Left cardiac atrium (tissue), 4 donors: Measurements from ENCODE around the gene DRGX. TPM values are rescaled to one million over a fixed set of nuclear protein-coding genes. Genes with fewer than 3 reads are reported as not detected.

Experiments used
- ATAC-seq, 2 donors: fragments of 200-7000 bp; cut with Tn5 transposase; one replicate each; pipeline ENCODE4 v1.9.1; 2020; ENCODE audit warnings: mild to moderate bottlenecking in 2 of 2, moderate library complexity in 2 of 2
- DNase-seq: peaks from one replicate; pipeline ENCODE4 v3.0.0-alpha.2; 2020
- intact Hi-C, 2 donors: fragments of 100-400 bp; cut with DNase I; formaldehyde crosslinking; loops; one replicate each; pipeline versions ENCODE4 v1.14.1 to v1.15.1; 2022 to 2023
- long read RNA-seq: library from polyadenylated mRNA; unstranded; transcript quantifications from one replicate; pipeline ENCODE4 v2.0.0, GENCODE V29; 2021
- total RNA-seq, 2 donors: library from RNA; stranded (reverse); fragmentation: NEBNext Ultra II Directional; extraction: Animal tissue kit (Norgen Biotek cat#: 25700); gene quantifications; one replicate each; pipeline ENCODE4 v1.2.1, GENCODE V29; 2021
- donor health status: DM: no; HTN: yes; CAD: no.
- donor health status: DM: no; HTN: yes; CAD: no; lungs with severe emphysema.
- donor health status: DM: yes; HTN: yes; CAD: no.
- donor health status: Dilated cardiomyopathy.

The DRGX gene
- not detected for total RNA-seq
- long read RNA-seq: 0 reads

DNA sequence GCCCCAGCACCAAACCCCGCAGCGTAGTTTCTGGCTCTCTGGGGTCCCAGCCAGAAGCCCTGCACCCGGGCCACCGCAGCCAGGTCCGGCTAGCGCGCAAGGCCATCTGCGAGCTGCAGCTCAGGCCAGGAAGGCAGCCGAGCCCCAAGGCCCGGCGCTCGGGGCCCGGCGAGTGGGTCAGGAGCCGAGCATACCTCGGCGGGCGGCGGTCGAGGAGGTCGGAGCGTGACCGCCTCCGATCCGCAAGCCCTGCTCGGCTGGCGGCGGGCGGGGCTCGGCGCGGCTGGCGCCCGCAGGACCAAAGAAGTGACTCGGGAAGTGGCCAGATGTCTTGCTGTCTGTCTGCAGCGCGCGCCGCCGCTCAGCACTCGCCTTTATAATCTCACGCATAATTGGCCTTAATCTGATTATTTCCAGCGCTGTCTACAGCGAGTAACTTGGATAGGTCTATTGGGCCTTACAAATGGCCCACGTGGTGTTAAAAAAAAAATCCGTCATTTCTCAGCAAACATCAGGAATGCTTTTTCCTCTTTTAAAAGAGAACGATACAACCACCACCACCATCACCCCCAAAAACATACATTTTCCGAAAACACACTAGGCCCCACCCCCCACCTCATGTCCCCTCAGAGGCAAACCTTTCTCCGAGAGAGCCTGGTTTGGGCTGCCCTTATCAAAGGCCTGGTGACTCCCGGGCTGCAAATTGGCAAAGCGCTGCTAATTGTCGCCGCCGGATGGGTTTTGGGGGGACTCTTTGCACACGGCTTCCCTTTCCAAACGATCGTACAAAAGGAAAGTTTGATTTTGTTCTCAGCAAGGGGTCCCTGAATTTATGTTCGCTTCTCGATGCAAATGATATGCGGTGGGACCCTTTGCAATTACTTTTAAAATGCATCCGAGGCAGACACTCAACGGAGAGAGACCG lies at the start of gene DRGX:
DRGX (minus strand) TSS at position 349 of the 925 bp plus-strand sequence. CDS start 649 bp downstream, outside the sequence.
- intact Hi-C loops: no loop called here
- DNase-seq (no peak), ATAC-seq (no peak)

DNA sequence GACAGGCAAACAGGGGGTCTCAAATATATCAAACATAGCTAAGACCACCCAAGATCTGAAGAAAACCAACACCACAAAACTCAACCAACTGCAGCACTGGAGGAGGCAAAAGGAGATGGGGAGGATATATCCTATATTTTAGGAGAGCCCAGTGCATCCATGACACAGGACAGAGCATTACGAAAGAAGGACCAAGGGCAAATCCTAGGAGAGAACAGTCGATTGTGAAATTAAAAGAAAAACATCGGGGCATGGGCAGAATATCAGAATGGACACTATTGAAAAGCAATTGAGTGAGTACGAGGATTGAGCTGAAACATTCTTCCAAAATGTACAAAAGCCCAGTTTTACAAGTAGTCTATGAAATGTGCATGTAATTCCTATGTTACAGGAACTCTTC lies 48.5 kb upstream of the DRGX start:
- intact Hi-C loops: no loop called here
- ATAC-seq (no peak), DNase-seq (no peak)

DNA sequence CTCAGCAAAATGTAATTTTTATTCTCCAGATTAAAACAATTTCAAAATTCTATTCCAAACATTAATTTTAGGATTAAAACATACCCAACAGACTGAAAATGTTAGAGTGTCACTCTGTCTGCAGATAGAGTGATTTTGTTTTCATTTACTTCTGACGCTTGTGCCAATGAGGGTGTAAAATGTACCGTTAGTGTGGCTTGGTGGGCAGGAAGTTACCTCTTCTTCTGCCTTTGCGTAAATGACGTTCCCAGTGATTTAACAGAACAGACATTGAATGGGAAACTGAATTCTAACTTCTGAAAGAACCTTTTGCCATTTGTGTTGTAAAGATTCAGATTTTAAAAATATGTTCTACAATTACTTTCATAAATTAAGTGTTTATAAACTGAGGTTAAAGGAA lies 47.0 kb upstream of the DRGX start:
- DNase-seq: no peak
- intact Hi-C loops: no loop called here

DNA sequence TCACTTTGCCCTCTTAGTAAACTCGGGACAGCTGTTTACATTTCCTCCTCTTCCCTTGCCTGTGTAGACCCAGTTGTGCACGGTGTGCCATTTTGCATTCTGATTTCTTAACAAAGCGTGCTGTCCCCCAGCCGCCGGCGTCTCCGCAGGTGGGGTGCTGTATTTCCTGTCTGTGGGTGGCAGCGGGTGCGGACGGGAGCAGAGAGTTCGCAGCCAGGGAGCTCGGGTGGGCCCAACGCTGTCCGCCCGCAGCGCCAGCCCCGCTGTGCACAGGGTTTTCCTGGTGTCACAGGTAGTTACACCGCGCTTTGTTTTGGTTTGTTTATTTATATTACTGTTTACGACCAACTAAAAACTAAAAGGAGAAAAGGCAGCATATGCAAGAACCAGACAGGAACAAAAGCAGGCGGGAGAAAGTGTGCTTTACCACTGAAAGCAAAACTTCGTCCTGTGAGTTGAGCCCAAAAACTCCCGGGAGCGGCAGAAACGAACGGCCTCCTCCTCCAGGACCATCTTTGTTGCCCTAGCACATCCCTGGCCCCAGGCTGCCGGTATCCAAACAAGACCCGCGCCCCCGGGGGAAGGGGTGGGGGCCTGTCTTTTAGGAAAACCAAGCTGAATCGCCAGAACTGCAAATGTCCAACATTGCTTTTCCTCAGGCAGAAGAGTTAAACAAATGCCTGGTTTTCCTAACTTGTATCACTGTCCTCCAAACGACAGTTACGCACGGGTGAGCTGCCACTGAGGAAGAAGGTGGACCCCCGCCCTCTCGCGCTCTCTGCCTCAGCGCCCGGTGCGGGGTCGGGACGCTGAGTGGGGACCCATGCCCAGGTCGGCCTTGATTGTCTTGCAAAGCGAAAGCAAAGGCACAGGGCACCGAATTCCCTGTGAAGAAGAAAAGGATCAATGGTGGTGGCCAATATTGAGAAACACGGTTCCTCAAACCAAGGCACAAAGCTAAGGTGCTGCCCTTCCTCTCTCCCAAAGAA lies 45.9 kb upstream of the DRGX start:
- intact Hi-C loops: no loop called here
- DNase-seq (no peak), ATAC-seq (no peak)

More for the DNA sequence above, 47.0 kb upstream of the DRGX start:
- ATAC-seq: no peak

DNA sequence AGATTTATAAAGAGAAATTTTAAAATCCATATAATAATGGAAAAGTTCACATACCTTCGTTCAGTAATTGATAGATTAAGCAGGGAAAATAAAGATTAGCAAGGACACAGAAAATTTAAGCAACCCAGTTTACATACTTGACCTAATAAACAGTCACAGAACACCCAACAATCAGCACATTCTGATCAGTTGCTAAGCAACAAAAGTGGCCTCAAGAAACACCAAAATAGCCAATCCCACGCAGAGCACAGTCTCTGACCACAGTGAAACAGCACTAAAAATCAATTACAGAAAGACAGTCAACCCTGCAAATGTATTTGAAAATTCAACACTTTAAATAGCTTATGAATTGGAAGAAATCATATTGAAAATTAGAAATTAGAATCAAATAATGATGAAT lies 39.3 kb upstream of the DRGX start:
- DNase-seq (no peak), ATAC-seq (no peak)
- intact Hi-C loops: no loop called here

DNA sequence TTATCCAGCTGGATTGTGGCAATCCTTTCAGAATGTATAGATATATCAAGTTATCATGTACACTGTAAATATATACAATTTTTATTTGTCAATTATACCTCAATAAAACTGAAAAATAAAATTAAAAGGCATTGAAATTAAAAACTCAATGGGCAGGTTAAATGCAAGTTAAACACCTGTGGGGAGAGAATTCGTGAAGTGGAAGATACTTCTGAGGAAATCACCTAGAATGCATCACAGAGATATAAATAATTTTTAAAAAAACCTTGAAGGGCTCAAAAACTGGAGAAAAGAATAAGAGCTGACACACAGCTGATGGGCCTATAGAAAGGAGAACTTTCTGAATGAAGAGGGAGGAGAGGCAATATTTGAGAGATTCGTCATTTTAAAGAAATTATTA lies 37.2 kb upstream of the DRGX start:
- ATAC-seq (no peak), DNase-seq (no peak)
- intact Hi-C loops: no loop called here

DNA sequence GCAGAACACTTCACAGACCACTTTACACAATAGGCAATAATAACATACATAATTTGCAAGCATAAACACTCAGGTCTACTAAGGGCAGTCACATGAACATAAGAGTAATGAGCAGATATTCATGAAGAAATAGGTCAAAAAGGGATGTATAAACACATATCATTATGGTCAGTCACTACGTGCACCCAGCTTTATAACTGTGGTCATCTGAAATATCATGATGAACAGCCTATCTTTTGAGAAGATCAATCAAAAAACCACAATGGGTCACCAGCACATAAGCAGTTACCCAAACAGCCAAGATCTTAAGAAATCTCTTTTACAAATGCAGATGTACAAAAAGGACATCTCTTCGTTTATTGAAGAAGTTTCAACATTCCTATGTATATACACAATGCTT lies 35.5 kb upstream of the DRGX start:
- intact Hi-C loops: no loop called here
- DNase-seq (no peak), ATAC-seq (no peak)

DNA sequence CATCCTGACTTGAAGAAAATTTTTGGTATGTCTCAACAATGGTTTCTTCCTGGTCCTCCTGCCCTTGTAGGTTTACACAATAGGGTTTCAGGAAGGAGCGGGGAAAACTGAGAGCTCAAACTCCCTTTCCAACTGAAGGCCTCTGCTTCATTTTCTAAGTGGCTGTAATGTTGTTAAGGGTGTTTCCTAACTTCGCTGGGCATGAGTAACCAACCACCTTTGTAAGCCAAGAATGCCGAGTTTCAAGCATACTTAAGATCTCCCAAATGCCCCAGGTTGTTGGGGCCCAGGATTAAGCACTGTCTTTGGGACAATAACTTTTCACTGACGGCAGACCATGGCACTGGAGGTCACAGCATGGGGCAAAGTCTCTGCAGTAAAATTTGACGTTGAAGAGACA lies 33.6 kb upstream of the DRGX start:
- no peak for ATAC-seq
- DNase-seq: no peak

DNA sequence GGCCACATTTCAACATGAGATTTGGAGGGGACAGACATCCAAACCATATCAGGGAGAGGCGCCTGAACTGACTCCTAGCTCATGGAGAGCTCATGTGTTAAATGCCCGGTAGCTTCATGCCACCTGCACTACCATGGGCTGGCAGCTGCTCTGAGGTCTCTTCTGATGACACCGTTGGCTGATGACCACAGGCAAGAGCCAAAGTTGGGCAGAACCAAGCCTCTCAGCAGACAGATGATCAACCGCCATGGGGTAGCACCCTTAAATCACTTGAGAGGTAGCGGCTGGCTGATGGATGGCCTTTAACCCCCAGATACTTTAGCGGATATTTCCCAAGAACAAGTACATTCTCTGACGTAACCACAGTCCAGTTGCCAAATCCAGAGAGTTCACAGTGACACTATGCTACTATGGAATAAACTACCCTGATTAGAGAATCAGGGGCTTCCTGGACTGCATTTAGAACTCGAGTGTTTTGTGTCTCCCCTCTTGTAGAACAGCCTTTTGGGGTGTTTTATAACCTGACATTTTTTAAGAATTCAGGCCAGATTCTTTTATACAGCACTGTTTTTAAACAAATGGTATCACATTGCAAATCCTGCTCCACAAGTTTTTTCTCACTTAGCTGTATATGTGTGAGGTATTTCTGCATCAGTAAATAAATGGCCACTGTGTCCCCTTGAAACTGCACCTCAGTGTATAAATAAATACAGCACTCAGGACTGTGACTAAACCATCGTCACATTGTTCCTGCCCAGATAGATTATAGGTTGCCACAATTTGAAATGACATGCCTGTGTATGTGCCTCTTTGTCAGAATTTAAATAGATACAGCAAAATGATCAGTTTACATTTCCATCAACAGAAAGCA lies 30.8 kb upstream of the DRGX start:
- DNase-seq (no peak), ATAC-seq (no peak)
- intact Hi-C loops: no loop called here

More for the DNA sequence above, 33.6 kb upstream of the DRGX start:
- intact Hi-C loops: no loop called here

DNA sequence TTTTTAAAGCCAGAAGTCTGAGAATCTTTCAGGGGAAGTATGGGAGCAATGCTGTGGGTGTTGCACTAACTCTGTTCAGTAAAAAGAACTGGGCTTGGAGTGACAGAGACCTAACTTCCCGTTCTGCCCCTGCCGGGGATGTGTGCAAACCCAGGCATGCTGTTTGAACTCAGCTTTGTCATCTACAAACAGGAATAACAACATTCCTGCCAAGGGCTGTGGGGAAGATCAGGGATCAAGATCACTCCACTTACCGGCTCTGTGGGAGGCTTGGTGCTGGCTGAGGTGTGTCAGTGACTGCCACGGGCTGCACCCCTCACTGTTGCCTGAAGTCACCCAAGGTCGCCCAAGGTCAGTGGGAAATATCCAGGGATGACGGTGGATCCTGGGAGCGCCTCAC lies 23.1 kb upstream of the DRGX start:
- no peak for DNase-seq
- ATAC-seq: no peak
- intact Hi-C loops: no loop called here

DNA sequence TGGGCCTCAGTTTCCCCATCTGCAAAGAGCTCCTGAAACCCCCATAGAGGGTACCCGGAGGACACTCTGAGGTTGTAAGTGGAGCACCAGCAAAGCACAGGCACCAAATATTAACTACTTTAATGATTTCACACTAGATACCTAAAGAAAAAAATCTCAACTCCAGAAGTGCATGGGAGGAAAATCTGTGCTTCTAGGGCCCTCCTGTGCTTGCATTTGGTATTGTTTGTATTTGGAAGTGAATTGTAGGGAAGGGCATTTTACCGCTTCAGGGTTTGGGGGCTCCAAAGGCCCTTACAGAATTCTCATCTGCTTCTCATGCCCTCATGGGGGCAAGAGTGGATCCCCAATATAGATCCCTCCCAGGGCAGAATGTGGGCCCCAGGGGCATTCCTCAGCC lies 22.4 kb upstream of the DRGX start:
- DNase-seq (no peak), ATAC-seq (no peak)
- intact Hi-C loops: no loop called here

DNA sequence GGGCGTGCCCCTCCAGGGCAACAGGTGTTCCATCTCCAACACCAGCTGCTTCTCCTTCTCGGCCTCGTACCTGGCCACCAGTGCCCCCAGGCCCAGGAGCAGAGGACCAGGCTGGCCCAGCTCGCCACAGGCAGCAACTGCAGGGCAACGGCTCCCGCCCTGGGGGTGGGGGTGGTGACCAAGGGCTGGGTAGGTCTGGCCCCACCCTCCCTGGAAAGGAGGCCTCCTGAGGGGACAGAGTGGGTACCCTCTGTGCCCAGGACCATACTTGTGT lies 22.1 kb upstream of the DRGX start:
- intact Hi-C loops: no loop called here
- ATAC-seq: no peak
- DNase-seq: no peak

DNA sequence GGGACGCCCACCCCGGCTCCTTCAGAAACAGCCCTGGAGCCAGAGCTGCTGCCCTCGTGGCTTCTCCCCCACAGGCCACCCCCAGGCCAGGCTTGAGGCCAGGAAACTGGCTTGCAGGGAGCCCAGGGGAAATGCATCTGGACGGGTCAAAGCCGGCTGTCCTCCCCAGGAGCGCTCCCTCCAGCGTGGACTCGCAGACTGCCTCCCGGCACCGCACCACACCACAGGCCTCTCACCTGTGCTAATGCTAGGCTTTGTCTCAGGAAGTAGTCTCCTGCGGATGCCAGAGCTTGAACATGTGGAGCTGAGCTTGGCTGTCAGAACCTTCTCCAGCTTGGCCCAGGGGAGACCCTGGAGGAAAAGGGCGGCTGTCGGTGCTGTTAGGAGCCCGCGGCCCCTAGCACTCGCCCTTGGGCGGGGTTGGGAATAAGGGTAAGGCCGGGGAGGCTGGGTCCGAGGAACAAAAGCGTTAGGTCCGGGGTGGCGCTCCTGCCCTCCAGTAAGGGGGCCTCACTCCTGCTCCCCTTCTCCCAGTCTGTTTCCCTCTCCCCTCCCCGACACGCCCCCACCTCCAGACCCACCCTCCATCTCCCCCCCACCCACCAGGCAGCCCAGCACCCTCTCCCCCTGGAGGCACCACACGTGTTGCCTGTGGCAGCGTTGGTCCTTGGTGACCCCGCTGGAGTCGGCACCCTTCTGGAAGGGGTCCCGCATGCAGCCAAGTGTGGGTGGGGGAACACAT lies 21.6 kb upstream of the DRGX start:
- DNase-seq (no peak), ATAC-seq (no peak)
- intact Hi-C loops: no loop called here

DNA sequence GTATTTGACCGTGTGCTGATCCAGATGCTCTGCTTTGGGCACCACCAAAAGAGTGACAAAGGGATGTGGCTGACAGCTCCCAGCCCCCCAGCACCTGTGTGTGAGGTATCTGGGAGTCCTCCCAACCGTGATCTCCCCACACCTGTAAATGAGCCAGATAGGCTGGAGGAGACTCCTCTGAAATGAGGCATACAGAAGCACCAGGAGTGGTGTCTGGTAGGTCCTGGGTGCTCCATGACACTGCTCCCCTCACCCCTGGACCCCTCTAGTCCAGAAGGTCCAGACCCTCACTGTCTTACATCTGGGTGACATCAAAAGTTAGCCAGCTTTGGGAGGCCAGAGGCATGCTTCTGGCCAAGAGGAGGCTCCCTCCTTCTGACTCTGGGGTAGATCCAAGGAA lies 20.0 kb upstream of the DRGX start:
- ATAC-seq (no peak), DNase-seq (no peak)
- intact Hi-C loops: no loop called here

DNA sequence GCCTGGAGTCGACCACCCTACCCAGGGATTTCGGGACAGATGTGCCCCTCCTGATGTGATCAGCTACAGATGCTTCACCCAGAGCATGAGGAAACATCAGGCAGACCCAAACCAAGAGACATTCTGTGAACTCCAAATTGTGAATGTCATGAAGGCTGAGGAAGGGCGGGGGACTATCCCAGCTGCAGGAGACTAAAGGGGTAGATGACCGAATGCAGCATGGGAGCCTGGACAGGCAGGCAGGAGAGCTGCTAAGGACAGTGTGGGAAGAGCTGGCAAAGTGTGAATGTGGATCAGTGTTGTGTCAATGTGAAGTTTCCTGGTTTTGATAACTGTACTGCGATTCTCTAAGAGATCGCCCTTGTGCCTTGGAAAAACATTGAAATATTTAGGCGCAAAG lies 19.2 kb upstream of the DRGX start:
- DNase-seq (no peak), ATAC-seq (no peak)
- intact Hi-C loops: no loop called here

DNA sequence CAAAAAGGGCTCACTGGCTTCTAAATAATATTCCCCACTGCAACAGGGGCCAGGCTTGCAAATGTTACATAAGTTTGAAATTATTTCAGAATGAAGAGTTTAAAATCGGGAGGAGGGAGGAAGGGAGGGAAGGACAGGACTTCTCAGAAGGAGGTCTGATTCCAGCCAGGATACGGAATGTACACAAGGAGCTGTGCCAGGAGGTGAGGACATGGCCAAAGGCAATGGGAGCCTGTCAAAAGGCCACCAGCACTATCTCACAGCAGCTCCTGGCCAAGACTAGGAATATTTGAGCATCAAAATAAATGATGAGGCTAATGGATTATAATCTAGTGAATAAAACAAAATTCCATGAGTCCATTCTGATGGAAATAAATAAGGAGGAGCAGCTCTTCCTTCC lies 18.6 kb upstream of the DRGX start:
- DNase-seq (no peak), ATAC-seq (no peak)
- intact Hi-C loops: no loop called here

DNA sequence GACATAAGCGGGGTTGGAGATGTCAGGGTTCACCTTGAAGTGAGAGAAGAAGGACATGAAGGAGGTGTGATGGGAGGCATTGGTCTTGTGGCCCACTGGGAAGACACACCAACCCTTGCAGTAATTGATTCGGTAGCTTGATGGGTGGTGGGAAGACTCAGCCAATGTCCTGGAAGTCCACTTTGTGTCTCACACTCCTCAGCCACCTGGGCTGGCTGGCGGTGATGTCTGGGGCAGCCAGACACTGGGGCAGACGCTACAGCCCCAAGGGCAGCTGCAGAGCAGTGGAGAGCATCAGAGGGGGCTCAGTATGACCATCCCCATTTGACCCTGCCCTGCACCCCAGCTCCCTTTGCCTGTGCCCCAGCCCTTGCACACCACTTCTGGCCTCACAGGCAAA lies 16.7 kb upstream of the DRGX start:
- DNase-seq: no peak
- intact Hi-C loops: no loop called here
- no peak for ATAC-seq

DNA sequence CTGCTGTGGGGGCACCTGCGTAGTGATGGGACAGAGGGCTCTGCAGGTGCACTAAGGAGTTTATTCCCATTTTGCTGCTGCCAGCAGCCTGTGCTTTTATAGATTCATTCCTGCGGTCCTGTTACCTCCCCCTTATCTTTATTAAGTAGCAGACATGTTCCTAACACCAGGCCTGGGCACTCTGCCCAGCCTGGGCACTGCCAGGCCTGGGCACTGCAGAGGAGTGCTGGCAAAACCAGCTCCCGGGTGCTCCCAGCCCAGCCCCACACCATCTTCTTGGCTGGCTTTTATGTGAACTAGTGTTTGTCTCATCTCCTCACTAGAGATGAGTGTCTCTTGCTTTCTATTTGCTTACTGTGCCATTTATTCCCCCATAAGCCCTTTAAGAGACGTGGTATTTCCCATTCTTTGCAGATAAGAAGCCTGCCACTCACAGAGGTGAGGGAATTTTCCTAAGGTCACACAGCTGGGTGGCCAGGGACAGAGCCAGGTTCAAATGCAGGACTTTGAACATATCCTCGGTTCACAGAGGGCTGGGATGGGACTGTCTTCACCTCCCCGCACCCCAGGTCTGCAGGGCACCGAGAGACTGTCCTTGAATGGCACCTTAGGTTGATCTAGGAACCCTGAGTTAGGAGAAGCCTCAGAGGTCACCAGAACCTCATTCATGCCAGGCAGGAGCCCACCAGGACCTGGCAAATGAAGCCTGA lies 14.6 kb upstream of the DRGX start:
- intact Hi-C loops: no loop called here
- peak; percentile 92 to 93 for ATAC-seq
- DNase-seq: peak; percentile 43
